ENCODE results near the gene MAX.
"Not testable (repeated sequence)": the region's sequence is repeated elsewhere in the genome, so short reads cannot be mapped to it uniquely, and the experiment has no call there.

DNA sequence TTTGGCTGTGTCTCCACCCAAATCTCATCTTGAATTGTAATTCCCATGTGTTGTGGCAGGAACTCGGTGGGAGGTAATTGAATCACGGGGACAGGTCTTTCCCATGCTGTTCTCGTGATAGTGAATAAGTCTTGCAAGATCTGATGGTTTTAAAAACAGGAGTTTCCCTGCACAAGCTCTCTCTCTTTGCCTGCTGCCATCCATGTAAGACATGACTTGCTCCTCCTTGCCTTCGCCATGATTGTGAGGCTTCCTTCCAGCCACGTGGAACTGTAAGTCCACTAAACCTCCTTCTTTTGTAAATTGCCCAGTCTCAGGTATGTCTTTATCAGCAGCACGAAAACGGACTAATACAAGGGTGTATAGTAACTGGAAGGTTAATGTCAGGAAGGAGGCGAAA is 14.5 kb downstream of the MAX start:
- TF ChIP-seq, protein P1, sequence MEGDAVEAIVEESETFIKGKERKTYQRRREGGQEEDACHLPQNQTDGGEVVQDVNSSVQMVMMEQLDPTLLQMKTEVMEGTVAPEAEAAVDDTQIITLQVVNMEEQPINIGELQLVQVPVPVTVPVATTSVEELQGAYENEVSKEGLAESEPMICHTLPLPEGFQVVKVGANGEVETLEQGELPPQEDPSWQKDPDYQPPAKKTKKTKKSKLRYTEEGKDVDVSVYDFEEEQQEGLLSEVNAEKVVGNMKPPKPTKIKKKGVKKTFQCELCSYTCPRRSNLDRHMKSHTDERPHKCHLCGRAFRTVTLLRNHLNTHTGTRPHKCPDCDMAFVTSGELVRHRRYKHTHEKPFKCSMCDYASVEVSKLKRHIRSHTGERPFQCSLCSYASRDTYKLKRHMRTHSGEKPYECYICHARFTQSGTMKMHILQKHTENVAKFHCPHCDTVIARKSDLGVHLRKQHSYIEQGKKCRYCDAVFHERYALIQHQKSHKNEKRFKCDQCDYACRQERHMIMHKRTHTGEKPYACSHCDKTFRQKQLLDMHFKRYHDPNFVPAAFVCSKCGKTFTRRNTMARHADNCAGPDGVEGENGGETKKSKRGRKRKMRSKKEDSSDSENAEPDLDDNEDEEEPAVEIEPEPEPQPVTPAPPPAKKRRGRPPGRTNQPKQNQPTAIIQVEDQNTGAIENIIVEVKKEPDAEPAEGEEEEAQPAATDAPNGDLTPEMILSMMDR (IDR thresholded peaks at IDR 0.05): not testable (repeated sequence)
- not testable (repeated sequence) for TF ChIP-seq POLR2A (IDR thresholded peaks at IDR 0.05)
